K562 treated with DMSO at 1 percent for 24 hours (cell line): ENCODE measurements around the gene TMEM225. TPM values are rescaled to one million over a fixed set of nuclear protein-coding genes. Genes with fewer than 3 reads are reported as not detected.

Source experiments
- total RNA-seq: library from RNA; unstranded; fragments of 300-600 nt; gene quantifications from 2 replicates; pipeline ENCODE4 v1.2.3, GENCODE V29; 2022; ENCODE audit warnings: low read depth; ENCODE audit not compliant: insufficient read depth

The TMEM225 gene, protein sequence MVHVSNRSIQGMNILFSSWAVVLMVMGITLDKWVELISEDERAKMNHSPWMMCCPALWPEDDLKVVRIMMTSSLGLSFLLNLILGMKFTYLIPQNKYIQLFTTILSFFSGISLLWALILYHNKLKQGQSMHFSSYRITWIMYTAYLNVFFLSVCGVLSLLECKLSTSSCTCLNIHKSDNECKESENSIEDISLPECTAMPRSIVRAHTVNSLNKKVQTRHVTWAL
- total RNA-seq, result not detected in 2 replicates

DNA sequence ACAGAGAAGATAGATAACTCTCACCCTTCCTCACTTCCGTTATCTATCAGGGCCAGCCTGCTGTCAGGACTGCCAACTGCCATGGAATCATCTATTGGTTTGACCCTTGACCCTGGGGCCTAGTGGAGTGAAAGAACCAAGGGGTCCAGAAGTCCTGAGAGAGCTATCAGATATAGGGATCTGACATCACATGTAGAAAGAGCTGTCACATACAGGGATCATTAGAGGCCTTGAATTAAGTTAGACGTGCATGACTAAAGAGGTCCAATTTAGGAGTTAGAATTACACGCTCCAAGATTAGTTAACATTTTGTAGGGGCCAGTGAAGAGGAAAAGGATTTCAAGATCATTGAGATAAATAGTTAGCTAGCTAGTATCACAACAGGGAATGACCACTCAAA lies at the start of gene TMEM225:
TMEM225 (minus strand) TSS at position 101 of the 400 bp plus-strand sequence. CDS start 245 bp downstream, outside the sequence.

GRCh38 chr11:123901867-123902266 lies 16.4 kb upstream of the TMEM225 start, which contains the start of gene OR8D4:
Gene OR8D4 (plus strand): TSS chr11:123902167. CDS start chr11:123906432, 4,265 bp downstream.

Other genes starting within 250 kb of the TMEM225 start
- 0.10 TPM in 1 of 2 replicates, not detected in the other for gene SCN3B, start 231.0 kb downstream of the TMEM225 start, total RNA-seq
- 3.5 and 4.8 TPM in 2 replicates for gene ZNF202, start 144.0 kb downstream of the TMEM225 start, total RNA-seq
- not detected in 2 replicates for gene OR6X1, start 131.2 kb downstream of the TMEM225 start, total RNA-seq
- not detected in 2 replicates for gene OR6M1, start 79.3 kb downstream of the TMEM225 start, total RNA-seq
- not detected in 2 replicates for gene OR8D4, start 16.5 kb upstream of the TMEM225 start, total RNA-seq
- not detected in 2 replicates for gene OR4D5, start 53.9 kb upstream of the TMEM225 start, total RNA-seq
- not detected in 2 replicates for gene OR6T1, start 58.2 kb upstream of the TMEM225 start, total RNA-seq
- not detected in 2 replicates for gene OR10S1, start 92.1 kb upstream of the TMEM225 start, total RNA-seq
- gene OR10G6, start 109.5 kb upstream of the TMEM225 start, total RNA-seq, result not detected in 2 replicates
- not detected in 2 replicates for gene OR10G4, start 127.3 kb upstream of the TMEM225 start, total RNA-seq
- gene OR10G9, start 137.3 kb upstream of the TMEM225 start, total RNA-seq, result not detected in 2 replicates
- not detected in 2 replicates for gene OR10G8, start 141.1 kb upstream of the TMEM225 start, total RNA-seq
- not detected in 2 replicates for gene OR10G7, start 155.7 kb upstream of the TMEM225 start, total RNA-seq
- 16.7 and 17.6 TPM in 2 replicates for gene VWA5A, start 229.8 kb upstream of the TMEM225 start, total RNA-seq